DMS53 treated with DMSO at 0.1 percent for 48 hours (cell line): ENCODE measurements around the gene PIH1D2.
A peak's percentile ranks its signal among the peaks of the same experiment; 100 is the strongest.
"Not testable (repeated sequence)": the region's sequence is repeated elsewhere in the genome, so short reads cannot be mapped to it uniquely, and the experiment has no call there.

Experiments used
- DNase-seq: peaks from one replicate; lab custom pipeline; 2025; ENCODE audit not compliant: unreplicated experiment; lab: John Stamatoyannopoulos, UW

The PIH1D2 gene

DNA sequence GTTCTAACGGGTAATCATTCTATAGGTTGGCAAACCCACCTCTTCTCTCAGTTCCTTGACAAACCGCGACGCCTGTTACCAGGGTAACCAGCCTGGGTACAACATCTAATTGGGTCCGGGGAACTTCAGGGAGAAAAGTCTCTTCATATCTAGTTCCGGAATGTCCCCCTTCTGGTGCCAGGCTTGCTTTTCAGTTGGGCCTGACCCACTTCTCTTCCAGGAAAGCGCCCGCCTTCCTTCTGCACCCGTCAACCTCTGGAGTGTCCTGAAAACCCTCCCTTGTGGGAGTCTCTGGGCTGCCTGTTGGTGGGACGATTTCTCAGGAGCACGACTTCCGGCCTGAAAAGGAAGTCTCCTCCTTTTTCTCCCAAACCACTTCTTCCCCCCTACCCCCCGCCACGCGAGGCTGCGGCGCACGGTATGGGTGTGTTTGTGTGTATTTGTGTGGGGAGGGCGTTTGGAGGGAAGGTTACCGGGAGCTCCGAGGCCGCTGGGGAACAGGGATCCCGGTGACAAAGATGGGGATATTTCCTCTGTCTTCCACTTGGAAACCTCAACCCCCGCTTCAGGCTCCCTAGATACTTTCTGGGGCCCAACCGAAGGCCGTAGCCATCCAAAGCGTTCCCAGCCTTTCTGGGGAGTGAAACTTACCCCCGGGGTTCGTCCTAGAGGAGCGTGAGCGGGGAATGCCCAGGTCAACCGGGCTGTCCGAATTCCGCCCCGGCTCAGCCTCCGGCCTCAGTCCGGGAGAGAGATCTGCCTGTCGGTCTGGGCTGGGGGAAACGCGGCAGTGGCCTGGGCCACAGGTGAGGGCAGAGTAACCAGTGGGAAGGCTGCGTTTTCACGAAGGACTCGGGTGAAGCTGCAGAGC is at the start of gene PIH1D2, which contains the start of gene NKAPD1:
TSS of gene PIH1D2 (minus strand) at position 77 of the 871 bp plus-strand sequence. CDS start 843 bp downstream, outside the sequence.
TSS of gene NKAPD1 (plus strand) at position 359 of the 871 bp plus-strand sequence. CDS start 1,276 bp downstream, outside the sequence.
- DNase-seq = peak; percentile 69

GRCh38 chr11:112123129-112123528 is 49.3 kb upstream of the PIH1D2 start:
- DNase-seq = no peak

DNA sequence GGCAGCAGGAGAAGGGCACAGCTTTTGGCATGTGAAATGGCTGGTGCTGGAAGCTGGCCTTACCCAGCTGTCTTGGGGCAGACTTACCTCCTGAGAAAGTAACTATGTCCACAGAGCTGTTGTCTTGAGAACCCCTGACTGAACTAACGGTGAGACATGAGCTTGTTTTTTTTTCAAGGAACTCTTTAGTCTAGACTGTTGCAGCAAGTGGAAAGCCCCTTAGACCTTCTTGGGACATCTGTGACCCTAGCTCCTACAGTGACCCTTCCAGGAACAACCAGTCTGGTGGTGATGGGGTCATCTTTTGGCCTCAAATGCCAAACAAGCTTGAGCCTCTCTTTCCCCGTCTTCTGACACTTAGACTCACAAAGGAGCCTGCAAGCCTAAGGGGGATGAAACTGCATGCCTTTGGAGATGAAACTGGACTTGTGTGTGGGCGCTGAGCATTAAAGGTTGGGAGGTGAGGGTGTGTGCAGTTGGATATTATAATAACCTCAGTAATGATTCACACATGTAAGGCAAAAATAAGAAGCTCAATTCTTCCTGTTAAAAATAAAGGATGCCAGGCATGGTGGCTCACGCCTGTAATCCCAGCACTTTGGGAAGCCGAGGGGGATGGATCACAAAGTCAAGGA is 48.3 kb upstream of the PIH1D2 start:
- DNase-seq = no peak

DNA sequence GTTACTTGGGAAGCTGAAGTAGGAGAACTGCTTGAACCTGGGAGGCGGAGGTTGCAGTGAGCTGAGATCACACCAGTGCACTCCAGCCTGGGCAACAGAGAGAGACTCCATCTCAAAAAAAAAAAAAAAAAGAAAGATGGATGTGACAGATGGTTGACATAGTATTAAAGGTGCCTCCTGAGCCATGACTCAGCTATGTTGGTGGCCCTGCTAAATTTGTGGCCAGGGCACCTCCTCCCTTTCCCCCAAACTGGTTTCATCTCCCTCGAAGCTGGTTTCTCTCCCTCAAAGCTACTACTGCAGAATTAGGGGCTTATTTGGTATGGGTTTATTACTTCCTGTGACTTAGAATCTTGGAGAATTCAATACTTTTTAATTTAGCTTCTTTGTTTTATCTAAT is 44.4 kb upstream of the PIH1D2 start:
- no peak for DNase-seq

DNA sequence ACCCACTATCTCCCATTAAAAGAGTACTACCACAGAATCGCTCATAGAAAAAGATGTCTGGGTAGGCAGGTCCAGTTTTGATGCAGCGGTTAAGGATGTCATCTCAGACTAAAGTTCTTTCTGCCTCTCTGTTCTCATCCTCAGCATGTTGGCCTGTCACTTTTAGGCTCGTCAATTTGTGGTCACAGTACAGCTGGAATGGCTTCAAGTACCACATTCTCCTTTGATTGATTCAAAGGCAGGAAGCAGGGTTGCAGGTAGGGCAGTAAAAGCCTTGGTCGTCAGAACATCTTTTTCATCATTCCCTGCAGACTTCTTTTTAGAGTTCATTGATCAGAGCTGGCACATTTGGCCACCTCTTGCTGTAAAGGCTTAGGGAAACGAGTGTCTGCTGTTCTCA is 41.6 kb upstream of the PIH1D2 start:
- DNase-seq = no peak

DNA sequence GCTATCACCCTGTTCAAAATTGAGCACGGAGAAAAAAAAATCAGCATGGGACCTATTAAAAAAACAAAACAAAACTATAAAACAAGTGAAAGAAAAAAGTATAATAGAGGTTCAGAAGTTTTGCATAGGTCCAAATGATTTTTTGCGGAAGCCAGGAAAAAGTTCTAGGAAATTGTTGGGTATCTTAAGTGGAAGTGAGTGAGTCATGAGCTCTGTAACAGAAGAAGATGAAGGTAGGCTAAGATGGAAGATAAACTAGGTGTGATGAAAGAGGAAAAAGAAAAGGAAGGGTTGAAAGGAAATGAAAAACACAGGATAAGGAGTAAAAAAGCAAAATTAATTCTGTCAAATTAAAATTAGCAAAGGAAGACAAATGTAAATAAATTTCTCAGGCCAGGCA is 40.6 kb upstream of the PIH1D2 start:
- no peak for DNase-seq

DNA sequence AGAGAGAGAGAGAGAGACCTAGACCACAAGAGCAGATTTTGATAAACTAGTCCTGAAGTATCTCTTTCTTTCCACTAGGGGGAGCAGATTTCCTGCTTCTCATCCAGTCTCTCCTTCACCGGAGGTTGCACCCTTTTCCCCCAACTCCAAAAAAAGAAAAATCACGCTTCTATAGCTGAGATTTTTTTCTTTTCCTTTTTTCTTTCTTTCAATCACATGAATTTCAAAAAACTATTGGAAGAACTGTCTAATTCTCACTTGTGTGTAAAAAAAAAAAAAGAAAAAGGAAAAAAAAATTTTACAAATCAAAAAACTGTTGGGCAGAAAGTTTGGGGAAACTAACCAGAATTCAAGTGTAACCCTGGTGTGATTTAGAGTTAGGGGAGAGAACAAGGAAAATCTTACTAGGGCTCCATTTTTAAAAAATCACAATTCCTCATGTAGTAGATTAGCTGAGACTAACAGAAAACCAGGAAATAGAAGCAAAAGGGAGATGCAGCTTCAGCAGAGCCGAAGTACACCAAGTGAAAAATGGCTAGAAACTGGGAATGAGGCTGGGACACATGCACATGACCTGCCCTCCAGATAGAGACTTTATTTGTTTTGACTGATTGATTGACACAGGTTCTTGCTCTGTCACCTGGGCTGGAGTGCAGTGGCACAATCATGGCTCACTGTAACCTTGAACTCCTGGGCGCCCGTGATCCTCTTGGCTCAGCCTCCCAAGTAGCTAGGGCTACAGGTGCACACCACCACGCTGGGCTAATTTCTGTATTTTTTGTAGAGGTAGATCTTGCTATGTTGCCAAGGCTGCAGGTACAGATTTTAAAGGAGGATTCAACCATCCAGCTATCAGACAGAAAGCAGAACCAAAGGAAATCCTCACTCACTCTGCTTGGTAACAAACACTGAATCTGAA is 40.0 kb upstream of the PIH1D2 start:
- peak; percentile 79 for DNase-seq

DNA sequence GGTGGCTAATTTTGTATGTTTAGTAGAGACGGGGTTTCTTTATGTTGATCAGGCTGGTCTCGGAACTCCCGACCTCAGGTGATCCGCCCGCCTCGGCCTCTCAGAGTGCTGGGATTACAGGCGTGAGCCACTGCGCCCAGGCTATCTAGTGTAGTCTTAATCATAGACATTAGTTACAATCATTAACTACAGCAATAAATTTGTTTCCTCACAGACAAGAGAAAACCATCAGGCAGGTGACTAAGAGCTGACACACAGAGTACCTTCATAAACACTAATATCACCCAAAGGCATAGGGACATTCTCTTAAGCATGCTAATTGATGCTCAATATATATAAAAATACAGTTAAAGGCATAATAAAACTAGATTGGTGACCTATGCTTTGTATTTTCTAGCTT is 32.3 kb upstream of the PIH1D2 start:
- no peak for DNase-seq

DNA sequence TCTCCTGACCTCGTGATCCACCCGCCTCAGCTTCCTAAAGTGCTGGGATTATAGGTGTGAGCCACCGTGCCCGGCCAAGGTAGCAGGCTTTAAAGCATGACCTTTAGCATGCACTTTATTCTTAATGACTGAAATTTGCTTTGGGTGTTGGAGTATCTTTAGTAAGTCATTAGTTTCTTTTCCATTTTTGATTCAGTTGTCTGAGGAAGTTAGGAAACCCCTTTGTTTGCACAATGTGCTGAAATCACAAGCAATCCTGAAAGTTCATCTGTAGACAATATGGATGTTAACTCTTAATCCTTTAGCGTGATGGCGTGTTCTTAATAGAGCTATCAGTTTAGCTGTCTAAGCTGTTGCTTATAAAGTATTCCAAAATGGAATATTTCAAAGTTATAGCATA is 29.6 kb upstream of the PIH1D2 start:
- no peak for DNase-seq

DNA sequence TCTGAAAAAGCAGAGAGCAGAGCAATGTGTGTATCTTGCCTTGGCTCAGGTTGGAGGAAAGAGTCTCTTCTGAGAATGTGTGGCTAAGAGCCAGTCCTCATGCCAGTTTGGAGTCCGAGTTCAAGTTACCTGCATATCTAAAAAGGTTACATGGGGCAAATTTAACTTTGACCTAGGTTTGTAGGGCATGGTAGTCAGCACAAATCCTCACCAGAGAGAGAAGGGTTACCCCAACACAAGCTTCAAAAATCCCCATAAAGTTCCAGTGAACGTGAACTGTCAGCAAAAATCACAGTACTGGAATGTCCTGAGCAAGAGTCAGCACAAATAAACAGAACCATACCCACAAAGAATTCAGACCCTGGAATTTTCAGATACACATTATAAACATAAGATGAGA is 26.6 kb upstream of the PIH1D2 start:
- DNase-seq = no peak

DNA sequence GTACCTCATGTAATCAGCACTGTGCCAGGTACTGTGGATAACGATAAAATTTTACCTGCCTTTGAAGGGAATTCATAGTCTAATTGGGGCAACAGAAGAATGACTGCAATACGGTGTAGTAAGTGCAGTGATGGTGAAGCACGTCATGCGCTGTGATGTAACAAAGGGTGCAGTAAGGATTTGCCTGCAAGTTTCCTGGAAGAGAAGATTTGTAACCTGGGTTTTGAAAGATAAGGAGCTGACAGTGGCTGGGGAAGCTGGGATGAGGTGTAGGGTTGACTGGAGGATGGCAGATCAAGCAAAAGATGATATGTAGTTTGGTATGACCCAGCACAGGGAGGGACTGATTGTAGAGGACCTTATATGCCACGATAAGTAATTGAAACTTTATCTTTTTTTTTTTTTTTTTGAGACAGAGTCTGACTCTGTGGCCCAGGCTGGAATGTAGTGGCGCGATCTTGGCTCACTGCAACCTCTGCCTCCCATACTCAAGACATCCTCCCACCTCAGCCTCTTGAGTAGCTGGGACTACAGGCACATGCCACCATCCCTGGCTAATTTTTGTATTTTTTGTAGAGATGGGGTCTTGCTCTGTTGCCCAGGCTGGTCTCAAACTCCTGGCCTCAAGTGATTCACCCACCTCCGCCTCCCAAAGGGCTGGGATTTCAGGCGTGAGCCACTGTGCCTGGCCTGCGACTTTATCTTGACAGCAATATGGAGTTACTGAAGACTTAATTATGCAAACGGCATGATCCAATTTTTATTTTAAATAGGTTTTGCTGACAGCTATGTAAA is 24.1 kb upstream of the PIH1D2 start:
- no peak for DNase-seq

- no peak for DNase-seq
These were observed 22.4 kb upstream of the PIH1D2 start for GRCh38 chr11:112096194-112096593.

GRCh38 chr11:112095302-112095701 is 21.5 kb upstream of the PIH1D2 start:
- DNase-seq = not testable (repeated sequence)

GRCh38 chr11:112087212-112087611 is 13.4 kb upstream of the PIH1D2 start:
- no peak for DNase-seq

DNA sequence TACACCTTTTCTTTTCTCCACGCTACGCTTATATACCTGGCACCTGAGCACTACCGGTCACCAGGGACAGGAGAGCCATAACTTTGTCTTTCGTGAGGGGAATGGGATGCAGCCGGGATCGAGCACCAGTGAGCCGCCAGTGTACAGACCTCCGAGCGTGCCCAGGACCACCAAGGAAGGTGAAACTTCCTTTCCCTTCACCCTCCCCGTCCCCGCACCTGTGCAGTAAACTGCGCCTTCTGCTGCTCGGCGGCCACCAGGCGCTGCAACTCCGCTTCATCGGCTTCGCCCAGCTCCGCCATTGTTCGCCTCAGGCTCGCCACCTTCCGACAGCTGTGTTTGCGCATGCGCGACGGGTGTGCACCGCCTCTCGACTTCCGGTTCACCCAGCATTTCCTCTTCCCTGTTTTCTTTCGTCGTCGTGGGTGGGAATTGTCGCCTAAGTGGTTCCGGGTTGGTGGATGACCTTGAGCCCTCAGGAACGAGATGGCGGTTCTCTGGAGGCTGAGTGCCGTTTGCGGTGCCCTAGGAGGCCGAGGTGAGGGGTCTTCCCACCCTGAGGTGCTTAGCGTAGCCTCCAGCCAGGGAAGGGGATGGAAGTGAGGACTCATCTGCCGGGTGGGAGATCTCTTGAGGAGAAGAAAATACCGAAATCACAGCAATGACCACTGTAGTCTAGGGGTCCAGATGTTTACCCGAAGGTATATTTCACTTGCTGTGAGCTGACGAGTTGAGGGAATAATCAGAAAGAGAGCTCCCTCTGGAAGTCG is 12.8 kb upstream of the PIH1D2 start, which contains the start of the genes SDHD and TIMM8B:
TSS of gene SDHD (plus strand) at position 452 of the 770 bp plus-strand sequence. CDS start at position 487, 35 bp downstream.
TSS of gene TIMM8B (minus strand) at position 335 of the 770 bp plus-strand sequence. CDS start at position 302, 33 bp downstream.
- DNase-seq = peak; percentile 91

DNA sequence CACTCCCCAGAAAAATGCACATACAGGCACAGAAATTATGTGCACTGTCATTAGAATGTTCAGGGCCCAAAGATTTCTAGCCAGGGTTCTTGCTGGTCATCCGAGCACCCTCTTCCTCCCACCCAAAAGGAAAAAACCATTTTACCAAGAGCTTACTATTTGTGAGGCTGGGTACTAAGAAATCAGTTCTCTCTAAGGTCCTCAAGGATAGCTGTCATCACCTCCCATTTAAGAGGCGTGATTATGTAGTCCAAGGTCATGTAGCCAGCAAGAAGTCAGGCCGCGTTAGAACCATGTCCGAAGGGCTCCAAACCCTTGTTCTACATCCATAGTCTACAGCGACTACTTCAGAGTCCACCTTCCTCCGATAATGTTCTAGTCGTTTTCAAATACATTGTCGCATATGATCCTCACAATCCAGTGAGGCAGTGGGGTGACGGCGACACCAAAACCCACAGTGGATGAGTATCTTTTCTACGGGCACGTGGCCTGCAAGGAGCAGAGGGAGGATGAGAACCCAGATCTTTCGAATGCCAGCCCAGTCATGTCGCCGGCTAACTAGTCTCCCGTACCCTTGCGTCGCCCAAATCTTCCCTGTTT is 12.1 kb upstream of the PIH1D2 start:
- no peak for DNase-seq

DNA sequence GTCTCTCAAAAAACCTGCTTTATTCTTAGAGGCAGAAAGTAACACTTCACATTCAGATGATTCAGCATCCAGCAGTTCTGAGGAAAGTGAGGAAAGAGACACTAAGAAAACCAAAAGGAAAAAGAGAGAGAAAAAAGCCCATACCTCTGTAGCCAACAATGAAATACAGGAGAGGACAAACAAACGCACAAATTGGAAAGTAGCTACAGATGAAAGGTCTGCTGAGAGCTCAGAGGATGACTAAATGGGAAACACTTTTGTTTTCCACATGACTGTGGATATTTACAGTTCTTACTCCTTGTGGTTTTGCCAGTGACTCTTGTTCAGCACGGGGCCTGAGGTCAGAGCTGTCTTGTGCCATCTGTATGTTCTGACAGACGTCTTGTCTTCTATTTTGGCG is 8.9 kb upstream of the PIH1D2 start:
- DNase-seq = no peak

DNA sequence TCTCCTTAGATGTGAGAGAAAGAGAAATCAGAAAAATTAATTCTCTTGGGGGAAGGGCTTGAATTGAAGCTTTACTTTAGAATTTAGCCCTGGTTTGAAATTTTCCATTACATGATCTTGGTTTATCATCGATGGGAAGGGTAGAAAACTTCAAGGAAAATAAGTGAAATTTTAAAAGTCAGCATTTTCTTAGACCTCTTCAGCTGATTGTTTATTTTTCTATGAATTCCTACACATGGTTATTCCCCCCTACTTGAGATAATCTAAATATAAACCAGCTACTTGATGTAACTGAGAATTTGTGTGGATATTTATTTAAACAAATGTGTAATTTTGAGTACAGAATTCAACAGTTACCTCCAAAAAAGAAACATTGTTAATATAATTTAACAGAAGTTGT is 10.9 kb downstream of the PIH1D2 start:
- no peak for DNase-seq

DNA sequence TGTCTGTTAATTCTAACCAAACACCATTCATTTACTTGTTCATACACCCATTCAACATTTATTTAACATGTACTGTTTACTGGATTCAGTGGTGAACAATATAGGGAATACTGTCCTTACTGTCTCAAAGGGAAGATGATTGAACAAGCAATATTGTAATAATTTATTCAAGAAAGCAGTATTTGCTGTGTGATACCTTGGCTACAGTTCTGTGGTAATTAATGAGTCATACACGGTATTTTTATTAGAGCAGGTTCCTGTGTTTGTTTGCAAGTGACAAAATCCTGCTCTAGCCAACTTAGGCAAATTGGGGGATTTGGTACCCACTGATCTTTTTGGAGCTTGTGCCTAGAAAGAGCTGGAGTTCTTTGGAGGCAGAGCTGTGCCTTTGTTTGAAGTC is 15.7 kb downstream of the PIH1D2 start:
- no peak for DNase-seq
